Neural progenitor cell (in vitro differentiated cells): Measurements from ENCODE around the gene RNPEPL1.

ENCODE experiments used
- CTCF ChIP-seq: fragments of 200-600 bp; sonication (generic); IDR thresholded peaks from 2 replicates; pipeline ENCODE4 v1.5.1; 2017; ENCODE audit warnings: antibody characterized with exemption, mild to moderate bottlenecking
- EZH2 ChIP-seq: fragments of 200-600 bp; sonication (generic); IDR thresholded peaks from 2 replicates; pipeline ENCODE4 v1.6.1; 2017; ENCODE audit warnings: antibody characterized with exemption, mild to moderate bottlenecking, moderate library complexity
- EZH2phosphoT487 ChIP-seq: fragments of 200-600 bp; sonication (generic); IDR thresholded peaks from 2 replicates; pipeline ENCODE4 v1.6.1; 2017; ENCODE audit warnings: antibody characterized with exemption

- TF ChIP-seq EZH2phosphoT487 (no peak), CTCF (no peak), EZH2 (no peak)
Measured at GRCh38 chr2:240623531-240624010, 55.3 kb downstream of the RNPEPL1 start.
